ENCODE data around the gene SH3BP2.

SH3BP2 gene

DNA sequence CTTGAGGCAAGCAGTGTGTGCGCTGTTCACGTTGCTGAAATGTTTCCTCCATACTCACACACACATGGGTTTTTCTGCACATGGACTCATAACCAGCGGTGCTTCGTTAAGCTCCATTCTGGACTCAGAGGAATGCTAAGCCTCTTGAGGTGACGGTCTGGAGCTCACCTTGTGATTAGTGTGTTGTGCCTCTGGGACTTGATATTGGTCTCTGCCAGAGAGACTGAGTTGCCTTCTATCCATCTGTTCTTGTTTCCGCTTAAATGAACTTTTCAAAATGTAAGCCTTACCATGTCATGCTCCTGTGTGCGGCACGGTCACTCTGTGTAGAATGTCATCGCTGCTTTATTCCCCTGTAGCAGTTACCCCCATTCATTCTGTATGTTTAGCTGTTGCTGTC lies 93.3 kb downstream of the SH3BP2 start:
- Histone ChIP-seq H2AFZ (ENCODE audit: low read length) (no peak overlapping the region), H3K4me1 (ENCODE audit: insufficient read depth, low read length, severe bottlenecking) (no peaks in the 10 kb centered on the region), H3K27me3 (ENCODE audit: insufficient read depth, low read length) (no peaks in the 10 kb centered on the region), H3K36me3 (ENCODE audit: insufficient read depth, low read length) (no peaks in the 10 kb centered on the region), H3K9me3 (ENCODE audit: low read length) (no peaks in the 10 kb centered on the region), H3F3A (ENCODE audit: insufficient read depth, low read length) (no peaks in the 10 kb centered on the region), H3K4me3 (ENCODE audit: low read depth, low read length, poor library complexity, severe bottlenecking) (no peak overlapping the region), H3K79me2 (ENCODE audit: insufficient read depth, low read length) (no peaks in the 10 kb centered on the region), H3K27ac (ENCODE audit: low read depth, low read length, poor library complexity, severe bottlenecking) (no peak overlapping the region), H3K9ac (ENCODE audit: low read length) (no peak overlapping the region), H3K4me2 (ENCODE audit: low read length) (no peak overlapping the region), H4K20me1 (ENCODE audit: insufficient read depth, low read length) (no peaks in the 10 kb centered on the region), H3K9me2 (ENCODE audit: low read depth, low read length) (no peaks in the 10 kb centered on the region)
- TF ChIP-seq EZH2 (IDR thresholded peaks at IDR 0.05; ENCODE audit: borderline replicate concordance, low read length) = no peak
- TF ChIP-seq CTCF (IDR thresholded peaks at IDR 0.05; ENCODE audit: low read length) = no peak

GRCh38 chr4:2886622-2887021 lies 93.7 kb downstream of the SH3BP2 start:
- no peak for TF ChIP-seq EZH2 (IDR thresholded peaks at IDR 0.05; ENCODE audit: borderline replicate concordance, low read length)
- TF ChIP-seq CTCF (IDR thresholded peaks at IDR 0.05; ENCODE audit: low read length) = no peak
- no peak overlapping the region for H3K4me2 ChIP-seq (ENCODE audit: low read length)
- no peaks in the 10 kb centered on the region for H4K20me1 ChIP-seq (ENCODE audit: insufficient read depth, low read length)
- no peak overlapping the region for H3K27ac ChIP-seq (ENCODE audit: low read depth, low read length, poor library complexity, severe bottlenecking)
- no peak overlapping the region for H2AFZ ChIP-seq (ENCODE audit: low read length)
- no peak overlapping the region for H3K9ac ChIP-seq (ENCODE audit: low read length)
- no peaks in the 10 kb centered on the region for H3K36me3 ChIP-seq (ENCODE audit: insufficient read depth, low read length)
- no peaks in the 10 kb centered on the region for H3K9me2 ChIP-seq (ENCODE audit: low read depth, low read length)
- no peaks in the 10 kb centered on the region for H3K9me3 ChIP-seq (ENCODE audit: low read length)
- no peaks in the 10 kb centered on the region for H3K4me1 ChIP-seq (ENCODE audit: insufficient read depth, low read length, severe bottlenecking)
- no peaks in the 10 kb centered on the region for H3F3A ChIP-seq (ENCODE audit: insufficient read depth, low read length)
- no peaks in the 10 kb centered on the region for H3K79me2 ChIP-seq (ENCODE audit: insufficient read depth, low read length)
- H3K27me3 ChIP-seq (ENCODE audit: insufficient read depth, low read length) = no peaks in the 10 kb centered on the region
- H3K4me3 ChIP-seq (ENCODE audit: low read depth, low read length, poor library complexity, severe bottlenecking) = no peak overlapping the region

GRCh38 chr4:2887343-2887742 lies 94.5 kb downstream of the SH3BP2 start:
- H3K4me1 ChIP-seq (ENCODE audit: insufficient read depth, low read length, severe bottlenecking) = no peaks in the 10 kb centered on the region
- no peaks in the 10 kb centered on the region for H3F3A ChIP-seq (ENCODE audit: insufficient read depth, low read length)
- H3K9me2 ChIP-seq (ENCODE audit: low read depth, low read length) = no peaks in the 10 kb centered on the region
- no peak overlapping the region for H3K27ac ChIP-seq (ENCODE audit: low read depth, low read length, poor library complexity, severe bottlenecking)
- no peak for TF ChIP-seq EZH2 (IDR thresholded peaks at IDR 0.05; ENCODE audit: borderline replicate concordance, low read length)
- TF ChIP-seq CTCF (IDR thresholded peaks at IDR 0.05; ENCODE audit: low read length) = no peak
- no peak overlapping the region for H3K4me3 ChIP-seq (ENCODE audit: low read depth, low read length, poor library complexity, severe bottlenecking)
- H3K36me3 ChIP-seq (ENCODE audit: insufficient read depth, low read length) = no peaks in the 10 kb centered on the region
- no peaks in the 10 kb centered on the region for H4K20me1 ChIP-seq (ENCODE audit: insufficient read depth, low read length)
- H2AFZ ChIP-seq (ENCODE audit: low read length) = no peak overlapping the region
- H3K9me3 ChIP-seq (ENCODE audit: low read length) = no peaks in the 10 kb centered on the region
- no peaks in the 10 kb centered on the region for H3K27me3 ChIP-seq (ENCODE audit: insufficient read depth, low read length)
- H3K9ac ChIP-seq (ENCODE audit: low read length) = no peak overlapping the region
- H3K4me2 ChIP-seq (ENCODE audit: low read length) = no peak overlapping the region
- no peaks in the 10 kb centered on the region for H3K79me2 ChIP-seq (ENCODE audit: insufficient read depth, low read length)
